ENCODE measurements around the gene SCYL1.

The SCYL1 gene

DNA sequence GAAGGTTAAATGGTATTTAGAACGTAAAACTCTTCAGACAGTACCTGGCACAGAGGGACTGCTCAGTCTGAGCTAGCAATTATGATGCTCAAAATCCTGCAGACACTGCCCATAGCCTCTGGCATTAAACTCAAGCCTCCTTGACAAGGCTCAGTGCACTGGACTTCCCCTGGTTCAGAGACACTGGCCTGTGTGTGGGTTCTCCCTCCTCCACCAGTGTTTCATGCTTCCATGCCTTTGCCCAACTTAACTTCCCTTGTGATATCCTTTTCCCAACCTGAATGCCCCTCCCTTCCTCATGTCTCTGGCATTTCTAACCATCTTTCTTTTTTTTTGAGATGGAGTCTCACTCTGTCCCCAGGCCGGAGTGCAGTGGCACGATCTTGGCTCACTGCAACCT is 24.2 kb downstream of the SCYL1 start:
- Histone ChIP-seq H3K27me3 (ENCODE audit: control insufficient read depth in 1 of 2, insufficient read depth in 2 of 2, low read length in 2 of 2) (no peaks in the 10 kb centered on the region), H3K4me3 (ENCODE audit: low read length in 2 of 2) (no peak overlapping the region), H3K9me3 (ENCODE audit: control insufficient read depth in 2 of 2, low read length in 2 of 2) (no peaks in the 10 kb centered on the region), H3K4me1 (ENCODE audit: control insufficient read depth, insufficient read depth, low read length) (peaks cover 11% of the 10 kb centered on the region), H3K36me3 (ENCODE audit: control insufficient read depth in 2 of 2, insufficient read depth in 2 of 2, low read length in 2 of 2) (peaks cover 16 to 33% of the 10 kb centered on the region in 2 donors), H3K27ac (ENCODE audit: low read length) (no peak overlapping the region), H3K9ac (ENCODE audit: low read length in 2 of 2) (no peak overlapping the region)

DNA sequence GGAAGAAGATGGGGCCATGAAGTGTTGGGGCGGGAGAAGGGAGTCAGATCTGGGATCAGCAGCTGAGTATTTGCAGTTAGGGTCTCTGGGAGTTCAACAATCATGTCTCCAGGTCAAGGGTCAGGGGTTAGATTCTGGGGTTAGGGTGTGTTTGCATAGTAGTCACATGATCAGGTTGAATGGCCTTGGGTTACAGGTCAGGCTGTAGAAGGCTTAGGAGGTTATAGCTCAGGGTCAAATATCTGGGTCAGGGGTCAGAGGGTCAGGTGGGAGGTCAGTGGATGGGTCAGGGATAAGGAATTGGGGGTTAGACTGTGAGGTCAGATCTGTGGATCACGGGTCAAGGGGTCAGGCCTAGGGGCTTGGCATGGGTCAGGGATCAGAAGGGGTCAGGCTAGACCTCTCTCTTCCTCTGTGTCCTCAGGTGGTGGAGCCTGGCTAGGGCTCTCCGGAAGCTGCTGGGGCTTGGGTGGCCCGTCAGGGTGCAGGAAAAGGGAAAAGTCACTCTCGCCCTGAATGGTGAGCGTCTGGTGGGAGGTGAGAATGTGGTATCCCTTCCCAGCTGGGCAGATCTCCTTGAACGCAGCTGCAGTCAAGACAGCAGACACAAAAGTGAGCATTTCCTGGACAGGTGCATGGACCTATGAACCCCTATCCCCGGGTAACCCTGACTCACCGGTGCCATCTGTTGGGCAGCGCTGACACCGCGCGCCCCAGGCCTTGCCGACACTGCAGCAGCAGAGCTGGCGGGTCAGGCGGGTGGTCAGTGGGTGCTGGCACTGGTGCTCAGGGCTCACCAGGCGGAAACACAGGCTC is 26.9 kb downstream of the SCYL1 start:
- H3K27ac ChIP-seq (ENCODE audit: low read length) = no peak overlapping the region
- peaks cover 34% of the 10 kb centered on the region for H3K4me1 ChIP-seq (ENCODE audit: control insufficient read depth, insufficient read depth, low read length)
- no peak overlapping the region for H3K9ac ChIP-seq (ENCODE audit: low read length in 2 of 2)

DNA sequence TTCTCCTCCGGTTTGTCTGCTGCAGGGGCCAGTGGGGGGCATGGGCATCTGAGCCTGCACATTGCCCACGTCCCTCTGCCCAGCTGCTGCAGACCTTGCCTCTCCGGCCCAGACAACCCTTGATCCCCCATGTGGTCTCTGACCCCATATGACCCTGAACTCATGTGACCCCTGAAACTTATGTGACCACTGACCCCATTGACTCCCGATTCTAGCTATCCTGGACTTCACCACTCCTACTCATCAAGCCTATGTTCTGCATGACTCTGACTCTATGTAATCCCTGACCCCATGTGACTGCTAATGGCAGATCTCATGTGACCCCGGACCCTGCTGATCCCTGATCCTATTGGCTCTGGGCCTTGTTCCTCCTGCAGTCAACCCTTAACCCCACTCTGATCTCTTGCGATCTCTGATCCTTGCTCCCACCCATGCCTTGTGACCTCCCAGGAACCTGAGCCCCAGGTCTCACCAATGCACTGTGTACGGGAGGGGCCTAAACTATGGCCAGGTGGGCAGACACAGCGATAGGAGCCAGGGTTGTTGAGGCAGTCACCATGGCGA is 27.6 kb downstream of the SCYL1 start:
- peaks cover 39% of the 10 kb centered on the region for H3K4me1 ChIP-seq (ENCODE audit: control insufficient read depth, insufficient read depth, low read length)
- peaks cover 16 to 26% of the 10 kb centered on the region in 2 donors for H3K36me3 ChIP-seq (ENCODE audit: control insufficient read depth in 2 of 2, insufficient read depth in 2 of 2, low read length in 2 of 2)
- no peaks in the 10 kb centered on the region for H3K27me3 ChIP-seq (ENCODE audit: control insufficient read depth in 1 of 2, insufficient read depth in 2 of 2, low read length in 2 of 2)
- no peak overlapping the region for H3K9ac ChIP-seq (ENCODE audit: low read length in 2 of 2)
- no peaks in the 10 kb centered on the region for H3K9me3 ChIP-seq (ENCODE audit: control insufficient read depth in 2 of 2, low read length in 2 of 2)
- H3K27ac ChIP-seq (ENCODE audit: low read length) = no peak overlapping the region
- no peak overlapping the region for H3K4me3 ChIP-seq (ENCODE audit: low read length in 2 of 2)

More for the DNA sequence above, 26.9 kb downstream of the SCYL1 start:
- no peak overlapping the region for H3K4me3 ChIP-seq (ENCODE audit: low read length in 2 of 2)
- H3K9me3 ChIP-seq (ENCODE audit: control insufficient read depth in 2 of 2, low read length in 2 of 2) = no peaks in the 10 kb centered on the region
- peaks cover 16 to 26% of the 10 kb centered on the region in 2 donors for H3K36me3 ChIP-seq (ENCODE audit: control insufficient read depth in 2 of 2, insufficient read depth in 2 of 2, low read length in 2 of 2)
- no peaks in the 10 kb centered on the region for H3K27me3 ChIP-seq (ENCODE audit: control insufficient read depth in 1 of 2, insufficient read depth in 2 of 2, low read length in 2 of 2)

DNA sequence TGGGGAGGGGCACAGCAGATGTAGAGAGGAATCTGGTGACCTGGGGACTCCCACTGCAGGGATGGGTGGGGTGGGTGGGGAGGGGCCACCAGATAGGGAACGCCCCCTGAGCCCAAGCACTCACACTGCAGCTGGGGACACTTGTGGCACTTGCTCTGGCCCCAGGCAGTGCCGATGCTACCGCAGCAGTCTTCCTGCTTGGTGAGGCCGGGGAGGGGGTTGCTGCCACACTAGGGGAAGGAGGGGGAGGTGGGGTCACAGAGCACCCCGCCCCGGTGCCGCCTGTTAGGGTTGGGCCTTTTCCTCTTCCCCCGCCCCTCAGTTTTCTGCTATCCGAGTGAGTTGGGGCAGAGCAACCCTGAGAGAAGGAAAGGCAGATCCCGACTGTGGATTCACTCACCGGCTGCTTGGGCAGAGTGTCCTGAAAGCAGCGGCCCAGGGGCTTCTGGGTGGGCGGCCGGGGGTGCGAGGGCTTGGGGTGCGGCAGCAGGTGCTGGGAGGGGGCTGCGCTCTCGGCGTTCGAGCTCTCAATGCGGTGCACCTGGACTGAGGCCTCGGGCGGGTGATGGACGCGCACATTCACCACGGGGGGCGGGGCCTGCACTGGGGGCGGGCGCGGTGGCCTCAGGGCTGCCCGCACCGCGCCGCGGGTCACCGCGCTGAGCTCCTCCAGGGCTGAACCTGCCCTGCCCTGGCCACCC is 28.6 kb downstream of the SCYL1 start:
- Histone ChIP-seq H3K36me3 (ENCODE audit: control insufficient read depth in 2 of 2, insufficient read depth in 2 of 2, low read length in 2 of 2) (peaks cover 15 to 25% of the 10 kb centered on the region in 2 donors), H3K27ac (ENCODE audit: low read length) (no peak overlapping the region), H3K4me3 (ENCODE audit: low read length in 2 of 2) (no peak overlapping the region), H3K27me3 (ENCODE audit: control insufficient read depth in 1 of 2, insufficient read depth in 2 of 2, low read length in 2 of 2) (no peaks in the 10 kb centered on the region), H3K9me3 (ENCODE audit: control insufficient read depth in 2 of 2, low read length in 2 of 2) (no peaks in the 10 kb centered on the region), H3K9ac (ENCODE audit: low read length in 2 of 2) (no peak overlapping the region), H3K4me1 (ENCODE audit: control insufficient read depth, insufficient read depth, low read length) (peaks cover 40% of the 10 kb centered on the region)

DNA sequence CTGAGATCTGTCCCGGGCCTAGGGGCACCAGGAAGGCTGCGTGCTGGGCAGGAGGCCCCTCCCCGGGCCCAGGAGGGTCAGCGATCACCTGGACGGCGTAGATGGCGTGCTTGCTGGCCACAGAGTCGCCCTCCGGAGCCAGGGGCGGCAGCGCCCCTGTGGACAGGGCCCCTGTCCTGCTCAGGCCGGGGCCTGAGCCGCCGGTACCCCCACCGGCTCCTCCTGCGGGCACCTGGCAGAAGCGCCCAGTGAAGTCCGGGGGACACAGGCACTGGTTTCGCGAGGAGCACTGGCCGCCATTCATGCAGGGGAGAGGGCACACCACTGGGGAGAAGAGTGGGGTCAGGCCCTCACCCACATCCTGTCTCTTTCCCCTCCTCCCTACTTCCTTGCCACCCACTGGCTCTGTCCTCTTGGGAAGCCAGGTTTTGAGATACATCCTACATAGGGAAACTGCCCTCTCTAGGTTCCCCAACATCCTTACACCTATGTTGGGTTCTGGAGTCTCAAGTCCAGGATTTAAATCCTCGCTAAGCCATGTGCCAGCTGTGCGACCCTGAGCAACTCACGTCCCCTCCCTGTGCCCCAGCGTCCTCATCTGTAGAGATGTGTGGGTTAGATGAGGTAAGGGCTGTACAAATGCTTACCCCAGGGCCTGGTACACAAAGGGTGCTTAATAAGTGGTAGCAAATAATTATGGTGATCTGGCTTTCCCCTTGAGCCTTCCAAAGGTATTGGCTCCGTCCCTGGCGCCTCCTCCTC is 29.4 kb downstream of the SCYL1 start:
- Histone ChIP-seq H3K36me3 (ENCODE audit: control insufficient read depth in 2 of 2, insufficient read depth in 2 of 2, low read length in 2 of 2) (peaks cover 11 to 17% of the 10 kb centered on the region in 2 donors), H3K27me3 (ENCODE audit: control insufficient read depth in 1 of 2, insufficient read depth in 2 of 2, low read length in 2 of 2) (no peaks in the 10 kb centered on the region), H3K27ac (ENCODE audit: low read length) (no peak overlapping the region), H3K9ac (ENCODE audit: low read length in 2 of 2) (peak overlapping the region in 1 of 2 donors; percentile 36), H3K4me1 (ENCODE audit: control insufficient read depth, insufficient read depth, low read length) (peaks cover 48% of the 10 kb centered on the region), H3K9me3 (ENCODE audit: control insufficient read depth in 2 of 2, low read length in 2 of 2) (no peaks in the 10 kb centered on the region), H3K4me3 (ENCODE audit: low read length in 2 of 2) (no peak overlapping the region)

DNA sequence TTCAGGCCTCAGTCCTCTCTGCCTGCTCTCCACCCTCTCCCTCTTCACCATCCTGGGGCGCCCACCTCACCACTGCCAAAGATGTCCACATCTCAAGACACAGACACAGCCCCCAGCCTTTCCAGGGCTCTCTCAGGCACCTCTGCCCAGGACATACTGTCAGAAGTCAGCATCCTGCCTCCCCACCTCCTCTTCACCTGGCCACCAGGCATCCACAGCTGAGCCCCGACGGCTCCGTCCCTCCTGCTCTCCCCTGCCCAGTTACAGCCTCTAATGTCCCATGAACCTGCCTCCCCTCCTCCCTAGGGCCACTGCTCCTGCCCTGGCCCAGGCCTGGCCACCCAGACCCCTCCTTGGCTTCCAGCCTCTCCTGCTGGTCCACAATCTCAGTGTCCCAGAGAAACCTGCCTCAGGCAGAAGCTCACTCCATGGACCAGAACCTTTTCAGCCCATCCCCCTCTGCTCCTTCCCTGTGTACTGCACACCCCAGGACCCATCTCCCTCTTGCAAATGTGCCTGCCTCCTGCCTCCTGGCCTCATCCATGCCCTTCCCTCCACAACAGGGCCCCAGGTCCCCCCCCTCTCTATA is 30.1 kb downstream of the SCYL1 start:
- H3K36me3 ChIP-seq (ENCODE audit: control insufficient read depth in 2 of 2, insufficient read depth in 2 of 2, low read length in 2 of 2) = peaks cover 11 to 14% of the 10 kb centered on the region in 2 donors
- H3K27me3 ChIP-seq (ENCODE audit: control insufficient read depth in 1 of 2, insufficient read depth in 2 of 2, low read length in 2 of 2) = no peaks in the 10 kb centered on the region
- peaks cover 54% of the 10 kb centered on the region for H3K4me1 ChIP-seq (ENCODE audit: control insufficient read depth, insufficient read depth, low read length)
- H3K4me3 ChIP-seq (ENCODE audit: low read length in 2 of 2) = no peak overlapping the region
- peak overlapping the region; percentile 55 for H3K27ac ChIP-seq (ENCODE audit: low read length)
- peak overlapping the region; percentile 29 to 86 for H3K9ac ChIP-seq (ENCODE audit: low read length in 2 of 2)
- no peaks in the 10 kb centered on the region for H3K9me3 ChIP-seq (ENCODE audit: control insufficient read depth in 2 of 2, low read length in 2 of 2)

DNA sequence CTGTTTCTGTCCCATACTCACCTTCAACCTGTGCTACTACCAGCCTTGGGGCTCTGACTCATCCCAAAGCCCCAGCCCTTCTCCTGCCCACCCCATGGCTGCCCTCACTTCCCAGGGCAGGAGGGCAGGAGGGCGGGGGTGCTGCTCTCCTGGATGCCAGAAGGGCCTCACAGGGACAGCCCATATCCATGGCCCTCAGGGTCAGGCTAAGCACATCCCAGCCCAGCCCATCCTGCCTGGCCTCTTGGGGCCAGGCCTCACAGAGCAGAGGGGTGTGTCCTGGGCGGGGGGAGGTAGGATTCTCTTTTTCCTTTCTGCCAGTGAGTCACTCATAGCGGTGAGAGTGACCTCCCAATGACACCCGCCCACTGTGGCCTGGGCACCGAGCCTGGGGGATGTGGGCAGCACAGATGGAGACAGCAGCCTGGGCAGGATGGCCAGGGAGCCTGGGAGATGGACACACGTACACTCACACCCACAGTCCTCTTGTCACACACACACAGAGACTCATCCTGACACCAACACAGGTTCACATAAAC is 30.9 kb downstream of the SCYL1 start:
- peak overlapping the region; percentile 42 to 86 for H3K9ac ChIP-seq (ENCODE audit: low read length in 2 of 2)
- H3K36me3 ChIP-seq (ENCODE audit: control insufficient read depth in 2 of 2, insufficient read depth in 2 of 2, low read length in 2 of 2) = peaks cover 11 to 14% of the 10 kb centered on the region in 2 donors
- peaks cover 62% of the 10 kb centered on the region for H3K4me1 ChIP-seq (ENCODE audit: control insufficient read depth, insufficient read depth, low read length)
- peak overlapping the region in 1 of 2 donors; percentile 22 for H3K4me3 ChIP-seq (ENCODE audit: low read length in 2 of 2)
- peak overlapping the region; percentile 55 for H3K27ac ChIP-seq (ENCODE audit: low read length)
- H3K27me3 ChIP-seq (ENCODE audit: control insufficient read depth in 1 of 2, insufficient read depth in 2 of 2, low read length in 2 of 2) = no peaks in the 10 kb centered on the region
- no peaks in the 10 kb centered on the region for H3K9me3 ChIP-seq (ENCODE audit: control insufficient read depth in 2 of 2, low read length in 2 of 2)

DNA sequence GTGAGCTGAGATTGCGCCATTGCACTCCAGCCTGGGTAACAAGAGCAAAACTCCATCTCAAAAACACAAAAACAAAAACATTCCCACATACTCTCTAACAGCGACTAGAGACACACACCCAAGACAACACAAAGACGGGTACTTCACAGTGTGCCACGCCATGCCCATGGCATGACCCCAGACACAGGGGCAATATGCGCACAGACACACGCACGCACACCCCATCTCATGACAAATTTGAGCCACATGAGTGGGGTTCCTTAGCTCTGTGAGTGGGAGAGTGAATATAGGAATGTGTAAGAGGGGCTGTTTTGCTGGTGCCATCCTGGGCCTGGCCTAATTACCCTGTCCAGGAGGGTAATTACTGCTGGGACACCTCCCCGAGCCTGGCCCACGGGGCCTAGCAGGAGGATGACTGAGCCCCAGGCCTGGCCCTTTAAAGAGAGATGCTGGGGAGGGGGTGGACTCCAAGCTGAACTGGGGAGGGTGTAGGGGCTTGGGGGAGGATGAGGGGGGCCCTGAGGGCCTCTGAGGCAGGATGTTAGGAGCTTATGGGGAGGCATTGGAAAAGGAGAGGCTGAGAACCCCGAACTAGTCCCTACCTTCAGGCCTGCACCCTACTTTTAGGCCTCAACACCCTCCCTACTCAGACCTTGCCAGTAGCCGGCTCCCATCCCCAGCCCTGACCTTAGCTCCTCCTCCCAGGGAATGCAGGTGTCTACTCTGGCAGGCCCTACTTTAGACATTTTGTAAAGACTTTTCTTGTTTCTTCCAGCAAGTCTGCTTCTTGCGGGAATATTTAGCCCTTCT is 31.8 kb downstream of the SCYL1 start:
- Histone ChIP-seq H3K9me3 (ENCODE audit: control insufficient read depth in 2 of 2, low read length in 2 of 2) (no peaks in the 10 kb centered on the region), H3K36me3 (ENCODE audit: control insufficient read depth in 2 of 2, insufficient read depth in 2 of 2, low read length in 2 of 2) (peaks cover 9% of the 10 kb centered on the region in 2 donors), H3K27ac (ENCODE audit: low read length) (peak overlapping the region; percentile 84), H3K9ac (ENCODE audit: low read length in 2 of 2) (peak overlapping the region; percentile 80 to 86), H3K27me3 (ENCODE audit: control insufficient read depth in 1 of 2, insufficient read depth in 2 of 2, low read length in 2 of 2) (no peaks in the 10 kb centered on the region), H3K4me1 (ENCODE audit: control insufficient read depth, insufficient read depth, low read length) (peaks cover 69% of the 10 kb centered on the region), H3K4me3 (ENCODE audit: low read length in 2 of 2) (peak overlapping the region; percentile 67 to 80)

DNA sequence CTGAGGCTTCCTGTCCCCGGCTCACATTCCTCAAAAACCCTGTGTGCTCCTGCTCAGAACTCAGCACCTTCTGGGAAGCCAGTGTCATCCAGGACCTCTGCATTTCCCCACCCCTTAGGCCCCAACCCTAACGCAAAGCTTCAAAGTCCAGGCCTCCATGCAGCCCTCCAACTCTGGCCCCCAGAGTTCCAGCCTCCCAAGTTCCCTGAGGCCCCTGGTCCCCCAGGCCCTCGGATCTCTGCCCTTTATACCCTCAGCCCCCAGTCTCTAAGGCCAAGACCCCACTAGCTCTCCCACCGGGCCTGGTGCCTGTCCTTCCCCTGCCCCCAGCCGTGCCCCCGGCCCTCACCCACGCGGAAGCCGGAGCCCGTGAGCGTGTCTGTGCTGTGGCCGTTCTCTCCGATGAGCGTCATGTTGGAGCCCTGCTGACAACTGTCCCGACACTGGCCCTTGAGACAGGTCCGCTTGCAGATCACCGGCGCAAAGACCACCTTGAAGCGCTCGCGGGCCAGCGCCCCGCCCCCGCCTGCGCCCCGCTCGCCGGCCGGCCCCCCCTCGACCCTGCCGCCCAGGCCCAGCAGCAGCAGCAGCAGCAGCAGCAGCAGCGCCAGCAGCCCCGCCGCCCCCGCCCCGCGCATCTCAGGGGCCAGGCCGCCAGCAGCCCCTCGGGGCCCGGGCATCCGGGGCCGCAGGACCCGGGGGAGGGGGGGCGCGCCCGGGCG is 32.6 kb downstream of the SCYL1 start:
- peaks cover 62% of the 10 kb centered on the region for H3K4me1 ChIP-seq (ENCODE audit: control insufficient read depth, insufficient read depth, low read length)
- no peaks in the 10 kb centered on the region for H3K9me3 ChIP-seq (ENCODE audit: control insufficient read depth in 2 of 2, low read length in 2 of 2)
- H3K4me3 ChIP-seq (ENCODE audit: low read length in 2 of 2) = peak overlapping the region; percentile 67 to 80
- H3K9ac ChIP-seq (ENCODE audit: low read length in 2 of 2) = peak overlapping the region; percentile 80 to 86
- H3K27ac ChIP-seq (ENCODE audit: low read length) = peak overlapping the region; percentile 97
- H3K36me3 ChIP-seq (ENCODE audit: control insufficient read depth in 2 of 2, insufficient read depth in 2 of 2, low read length in 2 of 2) = peaks cover 2 to 3% of the 10 kb centered on the region in 2 donors
- H3K27me3 ChIP-seq (ENCODE audit: control insufficient read depth in 1 of 2, insufficient read depth in 2 of 2, low read length in 2 of 2) = no peaks in the 10 kb centered on the region
